CD4-positive, alpha-beta T cell (primary cell): ENCODE results near the gene CNTLN. TPM values are rescaled to one million over a fixed set of nuclear protein-coding genes. Genes with fewer than 3 reads are reported as not detected.

Experiments used
- ATAC-seq: fragments of 200-7000 bp; cut with Tn5 transposase; one replicate; pipeline ENCODE4 v1.10.0; 2022; ENCODE audit warnings: mild to moderate bottlenecking; ENCODE audit not compliant: poor library complexity
- CTCF ChIA-PET: fragments of 350-600 bp; sonication (Branson Sonifier 250); formaldehyde crosslinking; loops from one replicate; lab custom pipeline; 2021; ENCODE audit warnings: antibody characterized with exemption, inconsistent platforms; lab: Charles Lee
- POLR2A ChIA-PET: fragments of 350-600 bp; sonication (Branson Sonifier 250); formaldehyde crosslinking; loops from one replicate; lab custom pipeline; 2021; ENCODE audit warnings: antibody characterized with exemption, inconsistent platforms; lab: Charles Lee
- DNase-seq, 14 experiments: peaks; one replicate each; pipeline ENCODE4 v3.0.0-alpha.2; 2013 to 2020; ENCODE audit warnings: mixed read lengths in 2 of 14
- H3K27ac ChIP-seq, 2 donors: one replicate each; pipeline versions ENCODE4 v1.5.1 to v1.7.0; 2013; ENCODE audit warnings: low read length in 2 of 2, low read depth in 1 of 2, mild to moderate bottlenecking in 1 of 2
- H3K27me3 ChIP-seq, 2 experiments: 1 replicate in 1 of 2; 2 replicates in 1 of 2; pipeline versions ENCODE4 v1.6.1 to v1.7.0; 2013; ENCODE audit warnings: low read length in 2 of 2, control low read depth in 1 of 2, mild to moderate bottlenecking in 1 of 2, moderate library complexity in 1 of 2; ENCODE audit not compliant: insufficient read depth in 2 of 2, control insufficient read depth in 1 of 2
- H3K36me3 ChIP-seq: one replicate; pipeline ENCODE4 v1.6.1; 2013; ENCODE audit warnings: low read length, control low read depth; ENCODE audit not compliant: insufficient read depth
- H3K4me1 ChIP-seq: one replicate; pipeline ENCODE4 v1.6.1; 2013; ENCODE audit warnings: low read length, control low read depth; ENCODE audit not compliant: insufficient read depth
- H3K4me3 ChIP-seq: one replicate; pipeline ENCODE4 v1.5.1; 2013; ENCODE audit warnings: mild to moderate bottlenecking, low read length, moderate library complexity
- H3K9me3 ChIP-seq, 2 experiments: 1 replicate in 1 of 2; 2 replicates in 1 of 2; pipeline versions ENCODE4 v1.6.1 to v1.7.0; 2013; ENCODE audit warnings: low read length in 2 of 2, mild to moderate bottlenecking in 2 of 2, control low read depth in 1 of 2, moderate library complexity in 1 of 2; ENCODE audit not compliant: control insufficient read depth in 1 of 2, insufficient read depth in 1 of 2
- H3K27ac Mint-ChIP-seq: one replicate; pipeline ENCODE4 v1.8.0; 2020; ENCODE audit warnings: mixed read lengths
- H3K27me3 Mint-ChIP-seq: one replicate; pipeline ENCODE4 v1.8.0; 2021; ENCODE audit warnings: mixed read lengths
- H3K36me3 Mint-ChIP-seq: one replicate; pipeline ENCODE4 v1.8.0; 2021; ENCODE audit warnings: low read depth, mixed read lengths
- H3K4me1 Mint-ChIP-seq: one replicate; pipeline ENCODE4 v1.8.0; 2021; ENCODE audit warnings: low read depth, mixed read lengths
- H3K4me3 Mint-ChIP-seq: one replicate; pipeline ENCODE4 v1.8.0; 2020; ENCODE audit warnings: mild to moderate bottlenecking, mixed read lengths
- H3K9me3 Mint-ChIP-seq: one replicate; pipeline ENCODE4 v1.8.0; 2020; ENCODE audit warnings: mixed read lengths
- intact Hi-C, 2 experiments: fragments of 100-400 bp; cut with DNase I in 1 of 2; cut with micrococcal nuclease in 1 of 2; formaldehyde crosslinking; loops; one replicate each; pipeline versions ENCODE4 v1.15.1 to v1.9.0; 2023 to 2025; cut with DNase I, micrococcal nuclease
- total RNA-seq, 174 experiments: library from RNA in 2 of 174; stranded (reverse) in 2 of 174; gene quantifications; one replicate each; pipeline ENCODE4 v1.2.3 and lab custom pipeline; 2021 to 2026
- TF ChIP-seq, protein P1 (sequence below): fragments of 200-600 bp; IDR thresholded peaks from one replicate; pipeline ENCODE4 v1.8.0; 2022; ENCODE audit warnings: antibody characterized with exemption, mild to moderate bottlenecking

The CNTLN gene
- total RNA-seq, 2 experiments from 2014 or later = 0.25 to 0.28 TPM

DNA sequence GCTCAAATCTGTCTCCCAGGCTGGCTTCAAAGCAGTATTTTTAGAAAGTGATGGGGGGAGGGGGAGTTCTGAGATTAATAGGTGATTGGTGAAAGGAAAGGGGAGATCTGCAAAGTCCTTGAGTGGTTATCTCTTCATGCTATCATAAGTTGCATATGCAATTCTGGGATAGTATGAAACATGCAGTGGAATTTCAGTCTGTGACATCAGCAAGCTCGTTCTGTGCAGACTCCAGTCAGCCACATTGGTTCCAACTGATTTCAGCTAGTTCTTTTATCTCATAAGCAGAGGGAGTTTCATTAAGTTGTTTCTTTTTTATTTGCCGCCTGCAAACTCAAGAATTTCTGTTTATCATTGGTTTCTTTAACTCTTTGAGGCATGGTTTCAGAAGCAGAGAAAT is 263.5 kb downstream of the CNTLN start:
- Histone ChIP-seq H3K9me3 (no peaks in the 10 kb centered on the region), H3K27ac (no peak overlapping the region), H3K36me3 (no peaks in the 10 kb centered on the region), H3K27me3 (no peaks in the 10 kb centered on the region), H3K4me3 (no peak overlapping the region), H3K4me1 (no peaks in the 10 kb centered on the region)
- ChIA-PET POLR2A (no interaction called here), CTCF (no interaction called here)
- no peak overlapping the region for H3K4me3 Mint-ChIP-seq
- TF ChIP-seq, protein P1, sequence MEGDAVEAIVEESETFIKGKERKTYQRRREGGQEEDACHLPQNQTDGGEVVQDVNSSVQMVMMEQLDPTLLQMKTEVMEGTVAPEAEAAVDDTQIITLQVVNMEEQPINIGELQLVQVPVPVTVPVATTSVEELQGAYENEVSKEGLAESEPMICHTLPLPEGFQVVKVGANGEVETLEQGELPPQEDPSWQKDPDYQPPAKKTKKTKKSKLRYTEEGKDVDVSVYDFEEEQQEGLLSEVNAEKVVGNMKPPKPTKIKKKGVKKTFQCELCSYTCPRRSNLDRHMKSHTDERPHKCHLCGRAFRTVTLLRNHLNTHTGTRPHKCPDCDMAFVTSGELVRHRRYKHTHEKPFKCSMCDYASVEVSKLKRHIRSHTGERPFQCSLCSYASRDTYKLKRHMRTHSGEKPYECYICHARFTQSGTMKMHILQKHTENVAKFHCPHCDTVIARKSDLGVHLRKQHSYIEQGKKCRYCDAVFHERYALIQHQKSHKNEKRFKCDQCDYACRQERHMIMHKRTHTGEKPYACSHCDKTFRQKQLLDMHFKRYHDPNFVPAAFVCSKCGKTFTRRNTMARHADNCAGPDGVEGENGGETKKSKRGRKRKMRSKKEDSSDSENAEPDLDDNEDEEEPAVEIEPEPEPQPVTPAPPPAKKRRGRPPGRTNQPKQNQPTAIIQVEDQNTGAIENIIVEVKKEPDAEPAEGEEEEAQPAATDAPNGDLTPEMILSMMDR = no peak
- H3K27me3 Mint-ChIP-seq = no peaks in the 10 kb centered on the region
- H3K4me1 Mint-ChIP-seq = no peaks in the 10 kb centered on the region
- H3K27ac Mint-ChIP-seq = no peak overlapping the region
- H3K9me3 Mint-ChIP-seq = peaks cover 2% of the 10 kb centered on the region
- no peak for ATAC-seq
- H3K36me3 Mint-ChIP-seq = no peaks in the 10 kb centered on the region
- intact Hi-C loops = no loop called here
- DNase-seq = no peak

DNA sequence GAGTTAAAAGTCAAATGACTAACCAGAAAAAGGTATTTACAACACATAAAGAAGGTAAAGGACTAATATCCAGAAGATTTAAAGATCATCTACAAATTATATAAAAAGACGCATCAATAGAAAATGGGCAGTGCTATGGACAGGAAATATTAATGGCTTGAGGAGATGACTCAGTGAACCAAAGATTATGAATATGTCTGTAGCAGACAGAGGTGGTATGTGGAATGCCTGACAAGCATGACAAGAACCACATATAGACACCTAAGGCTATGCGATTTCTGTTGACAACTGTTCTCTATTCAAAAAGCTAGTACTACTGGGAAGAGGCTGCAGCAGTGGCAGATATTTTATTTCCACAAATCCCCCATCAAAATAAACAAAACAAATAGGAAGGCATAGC is 267.0 kb downstream of the CNTLN start:
- TF ChIP-seq, protein P1 = no peak
- no peaks in the 10 kb centered on the region for H3K4me1 ChIP-seq
- Mint-ChIP-seq H3K27me3 (no peaks in the 10 kb centered on the region), H3K27ac (no peak overlapping the region), H3K9me3 (peaks cover 2% of the 10 kb centered on the region), H3K4me3 (no peak overlapping the region), H3K4me1 (no peaks in the 10 kb centered on the region), H3K36me3 (no peaks in the 10 kb centered on the region)
- POLR2A ChIA-PET = no interaction called here
- ATAC-seq (no peak), DNase-seq (no peak)
- CTCF ChIA-PET = no interaction called here
- no peaks in the 10 kb centered on the region for H3K36me3 ChIP-seq
- H3K27ac ChIP-seq = no peak overlapping the region
- H3K9me3 ChIP-seq = peaks cover 0 to 4% of the 10 kb centered on the region in 2 experiments
- H3K27me3 ChIP-seq = no peaks in the 10 kb centered on the region
- H3K4me3 ChIP-seq = no peak overlapping the region
- intact Hi-C loops = no loop called here

DNA sequence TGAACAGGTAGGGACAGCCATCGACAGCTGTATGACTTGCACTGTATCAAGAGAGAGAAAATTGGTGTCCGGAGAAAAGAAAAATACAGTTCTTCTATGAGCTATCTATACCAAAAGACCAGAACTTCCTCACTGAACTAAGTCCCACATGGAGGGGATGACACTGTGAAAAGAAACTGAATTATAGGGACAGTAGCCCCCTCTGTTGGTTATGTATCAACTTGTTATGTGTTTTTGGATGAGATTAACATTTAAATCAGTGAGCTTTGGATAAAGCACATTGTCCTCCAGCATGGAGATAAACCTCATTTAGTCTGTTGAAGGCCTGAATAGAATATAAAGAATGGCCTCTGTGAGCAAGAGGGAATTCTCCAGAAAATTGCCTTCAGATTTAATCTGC is 267.5 kb downstream of the CNTLN start:
- peaks cover 2% of the 10 kb centered on the region for H3K9me3 Mint-ChIP-seq
- no peak overlapping the region for H3K27ac Mint-ChIP-seq
- no peaks in the 10 kb centered on the region for H3K36me3 ChIP-seq
- no peaks in the 10 kb centered on the region for H3K4me1 ChIP-seq
- H3K4me1 Mint-ChIP-seq = no peaks in the 10 kb centered on the region
- ChIA-PET POLR2A (no interaction called here), CTCF (no interaction called here)
- intact Hi-C loops = no loop called here
- no peak overlapping the region for H3K27ac ChIP-seq
- no peak overlapping the region for H3K4me3 Mint-ChIP-seq
- TF ChIP-seq, protein P1 = no peak
- no peaks in the 10 kb centered on the region for H3K36me3 Mint-ChIP-seq
- no peak for ATAC-seq
- no peak for DNase-seq
- no peak overlapping the region for H3K4me3 ChIP-seq
- H3K9me3 ChIP-seq = peaks cover 0 to 4% of the 10 kb centered on the region in 2 experiments
- no peaks in the 10 kb centered on the region for H3K27me3 Mint-ChIP-seq
- H3K27me3 ChIP-seq = no peaks in the 10 kb centered on the region
